ENCODE measurements around the gene ZSCAN1.

- TF ChIP-seq CTCF (IDR thresholded peaks at IDR 0.05) (no peak), POLR2AphosphoS5 (IDR thresholded peaks at IDR 0.05; ENCODE audit: low read depth, low read length) (no peak), SIN3A (IDR thresholded peaks at IDR 0.05; ENCODE audit: borderline replicate concordance, insufficient read depth, low read depth, low read length) (no peak)
Observed at GRCh38 chr19:58009666-58010301, 24.0 kb upstream of the ZSCAN1 start.
